Left forelimb (tissue), 1 donor: Measurements from ENCODE around the gene HSPA4.

Experiments
- DNase-seq: peaks from one replicate; pipeline ENCODE4 v3.0.0-alpha.2; 2018; ENCODE audit warnings: low spot score

Gene HSPA4

DNA sequence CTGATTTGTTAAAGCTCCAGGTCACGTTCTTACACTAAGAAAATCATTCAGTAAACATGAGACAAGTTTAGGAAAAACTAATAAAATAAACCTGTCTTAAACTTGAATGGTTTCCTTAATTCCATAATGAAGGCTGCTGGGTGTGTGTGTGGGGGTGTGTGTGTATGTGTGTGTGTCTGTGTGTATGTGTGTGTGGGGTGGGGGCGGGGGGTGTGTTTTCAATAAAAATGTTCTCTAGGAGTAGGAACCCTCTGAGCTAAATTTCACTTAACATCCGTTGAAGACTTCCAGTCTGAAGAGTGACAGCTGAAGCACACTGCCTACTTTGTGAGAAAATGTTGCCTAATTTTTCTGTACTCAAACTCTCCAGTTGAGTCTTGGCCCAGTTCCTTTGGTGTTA, 54.5 kb downstream of the HSPA4 start:
- DNase-seq = no peak

DNA sequence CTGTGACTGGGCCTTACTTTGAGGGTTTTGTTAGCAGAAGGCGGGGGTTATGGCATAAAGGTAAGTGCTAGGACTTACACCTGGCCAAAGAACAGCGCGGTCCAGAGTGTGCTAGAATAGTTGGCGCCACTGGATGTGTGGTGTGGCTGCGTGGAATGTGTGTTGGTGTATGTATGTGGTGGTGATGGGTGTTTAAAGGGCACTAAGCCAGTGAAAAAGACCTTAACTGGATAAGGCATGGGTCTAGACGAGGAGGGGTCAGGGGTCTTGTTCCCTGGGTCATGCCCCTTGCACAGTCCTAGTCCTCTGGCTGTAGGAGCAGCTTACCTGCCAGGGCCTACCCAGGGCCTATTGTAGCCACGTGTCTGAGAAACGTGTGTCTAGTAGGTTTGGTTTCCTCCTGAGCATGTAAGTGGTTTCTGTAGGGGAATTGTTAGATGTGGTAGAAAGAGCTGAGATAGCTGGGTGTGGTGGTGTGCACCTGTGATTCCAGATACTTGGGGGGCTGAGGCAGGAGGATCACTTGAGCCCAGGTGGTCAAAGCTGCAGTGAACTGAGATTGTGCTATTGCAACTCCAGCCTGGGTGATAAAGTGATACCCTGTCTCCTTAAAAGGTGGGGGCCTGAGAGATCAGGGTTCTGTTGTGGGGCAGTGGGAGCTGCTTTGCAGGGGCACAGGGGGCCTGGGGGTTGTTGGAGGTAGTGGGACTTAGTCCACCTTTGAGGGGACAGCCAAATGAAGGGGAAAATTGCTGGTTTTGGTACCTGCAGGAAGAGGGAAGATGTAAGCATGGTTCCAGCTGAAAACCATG, 55.2 kb downstream of the HSPA4 start:
- no peak for DNase-seq

DNA sequence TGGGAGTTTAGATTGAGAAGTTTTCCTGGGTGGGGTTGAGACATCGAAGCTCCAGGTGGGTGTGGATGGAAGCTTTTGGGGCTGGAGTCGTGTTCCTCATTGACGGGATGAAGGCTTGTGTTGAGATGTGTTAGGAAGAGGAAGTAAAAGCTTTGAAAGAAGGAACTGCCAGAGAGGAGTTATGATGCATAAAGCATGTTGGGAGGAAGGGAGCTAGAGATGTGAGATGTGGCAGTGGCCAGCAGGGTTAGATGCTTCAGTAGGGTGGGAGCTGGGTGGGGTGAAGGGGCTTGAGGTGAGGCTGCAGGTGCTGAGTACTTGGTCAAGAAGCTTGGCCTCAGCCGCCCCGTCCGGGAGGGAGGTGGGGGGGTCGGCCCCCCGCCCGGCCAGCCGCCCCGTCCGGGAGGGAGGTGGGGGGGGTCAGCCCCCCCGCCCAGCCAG, 56.7 kb downstream of the HSPA4 start:
- DNase-seq = no peak

DNA sequence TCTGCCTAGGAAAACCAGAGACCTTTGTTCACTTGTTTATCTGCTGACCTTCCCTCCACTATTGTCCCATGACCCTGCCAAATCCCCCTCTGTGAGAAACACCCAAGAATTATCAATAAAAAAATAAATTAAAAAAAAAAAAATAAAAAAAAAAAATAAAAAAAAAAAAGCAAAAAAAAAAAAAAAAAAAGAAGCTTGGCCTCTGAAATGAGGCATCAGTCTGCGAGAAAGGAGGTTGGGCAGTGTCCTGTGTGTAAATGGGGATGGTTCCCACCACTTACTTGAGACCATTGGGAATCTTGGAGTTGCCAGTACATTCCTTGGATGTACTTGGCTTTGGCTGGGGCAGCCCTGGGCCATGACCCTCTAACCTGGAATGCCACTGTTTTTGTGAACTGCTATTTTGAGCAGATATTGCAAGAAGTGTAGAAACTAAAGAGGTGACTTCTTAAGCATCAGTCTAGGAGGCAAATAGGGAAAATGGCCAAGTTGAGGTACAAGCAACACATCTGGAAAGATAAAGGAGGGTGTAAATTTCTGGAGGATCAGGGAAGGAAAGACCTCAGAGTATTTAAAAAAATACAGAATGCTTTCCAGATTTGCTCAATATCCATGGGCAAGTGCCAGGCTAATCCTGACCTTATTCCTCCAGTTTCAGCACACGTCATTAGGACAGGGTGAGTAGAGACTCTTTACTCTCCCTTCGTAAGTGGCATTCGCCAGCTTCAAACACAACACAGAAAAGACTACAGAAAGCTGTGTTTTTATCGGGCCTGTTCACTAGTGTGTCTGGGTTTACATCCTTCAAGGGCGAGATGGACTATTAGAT, 58.1 kb downstream of the HSPA4 start:
- DNase-seq = no peak

DNA sequence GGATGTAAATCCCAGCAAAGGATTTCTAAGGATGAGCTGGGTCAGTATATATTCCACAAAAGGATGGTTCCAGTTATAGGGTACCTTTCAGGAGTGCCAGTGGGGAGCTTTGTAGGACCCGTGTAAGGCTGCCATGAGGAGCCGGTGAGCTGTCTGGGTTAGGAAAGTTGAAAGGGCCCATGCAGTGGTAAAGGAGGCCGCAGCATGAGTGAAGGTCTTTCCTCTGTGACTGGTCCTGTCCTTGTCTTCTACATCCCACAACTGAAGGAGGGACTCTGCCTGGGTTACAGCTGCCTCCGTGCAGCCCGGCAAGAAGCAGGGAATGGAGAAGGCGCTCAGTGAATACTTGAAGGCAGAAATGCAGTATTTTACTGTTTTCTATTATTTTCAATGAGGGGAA, 58.9 kb downstream of the HSPA4 start:
- DNase-seq = no peak

DNA sequence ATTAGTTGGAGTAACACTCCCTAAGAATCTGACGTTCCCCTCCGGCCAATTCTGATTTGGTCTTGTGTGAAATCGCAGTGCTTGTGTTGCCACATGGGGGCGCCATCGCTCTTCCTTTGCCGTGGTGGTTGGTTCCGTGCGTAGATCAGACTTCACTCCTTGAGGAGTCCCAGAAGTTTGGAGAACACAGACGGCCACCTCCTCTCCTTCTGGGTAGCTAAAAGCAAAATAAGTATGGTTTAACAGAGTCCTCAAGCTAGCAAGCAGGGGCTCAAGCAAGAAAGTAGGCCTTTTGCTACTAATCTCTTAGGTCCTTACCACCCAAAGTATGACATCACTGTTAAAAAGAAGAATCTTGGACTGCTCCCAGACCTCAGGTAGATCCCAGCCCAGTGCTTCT, 59.5 kb downstream of the HSPA4 start:
- peak; percentile 86 for DNase-seq

DNA sequence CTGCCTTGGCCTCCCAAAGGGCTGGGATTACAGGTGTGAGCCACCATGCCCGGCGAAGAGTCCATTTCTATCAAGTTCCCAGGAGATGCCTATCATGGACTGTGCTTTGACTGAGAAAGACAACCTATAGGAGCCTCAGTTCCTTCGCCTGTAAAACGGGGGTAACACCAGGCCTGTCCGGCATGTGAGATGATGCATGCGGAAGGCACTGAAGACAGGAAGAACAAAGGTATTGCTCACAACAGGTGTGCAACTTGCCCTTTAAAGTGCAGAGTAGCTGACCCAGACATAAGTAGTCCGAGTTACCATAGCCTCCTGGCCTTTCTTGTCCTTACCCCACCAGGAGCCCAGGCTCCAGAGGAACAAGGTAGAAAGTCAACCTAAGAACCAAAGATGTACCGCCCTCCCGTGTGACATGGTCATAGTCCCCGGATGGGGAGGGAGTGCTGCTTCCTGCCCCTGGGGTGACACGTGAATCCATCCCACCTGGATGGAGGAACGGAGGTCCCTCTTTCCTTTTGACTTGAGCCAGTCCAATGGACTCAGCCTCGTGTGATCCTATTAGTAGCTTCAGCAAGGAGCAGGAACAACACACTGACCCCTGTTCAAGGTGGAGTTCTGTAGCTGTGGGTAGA, 60.3 kb downstream of the HSPA4 start:
- no peak for DNase-seq

DNA sequence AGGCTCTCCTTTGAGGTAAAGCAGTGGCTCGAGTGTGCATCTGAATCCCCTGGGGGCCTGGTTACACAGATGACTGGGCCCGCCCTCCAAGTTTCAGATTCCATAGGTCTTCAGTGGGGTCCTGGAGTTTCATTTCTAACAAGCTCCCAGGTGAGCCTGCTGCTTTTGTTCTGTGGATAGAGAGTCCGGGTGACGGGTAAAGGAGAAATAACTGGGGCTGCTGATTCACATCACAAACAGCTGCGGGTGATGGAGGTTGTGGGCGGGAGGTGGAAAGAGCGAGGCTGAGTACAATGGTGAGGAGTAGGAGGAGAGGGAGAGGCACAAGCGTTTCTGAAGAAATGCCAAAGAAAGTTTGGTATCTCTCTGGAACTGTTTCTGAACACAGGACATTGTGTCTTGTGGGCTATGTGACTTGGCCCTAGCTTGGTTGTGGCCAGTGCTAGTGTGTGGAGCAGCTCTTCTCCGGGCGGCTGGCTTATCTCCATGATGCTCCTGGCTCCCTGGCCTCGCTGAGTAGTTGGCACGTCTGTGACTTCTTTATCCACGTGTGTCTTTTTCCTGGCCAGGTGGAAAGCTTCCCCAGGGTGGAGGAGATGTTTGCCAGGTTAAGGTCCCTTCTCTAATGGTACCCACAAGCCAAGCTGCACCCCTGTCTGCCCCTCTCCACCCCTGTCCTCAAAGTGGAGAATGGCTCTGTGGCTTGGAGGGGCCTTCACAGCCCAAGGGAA, 61.7 kb downstream of the HSPA4 start:
- DNase-seq = no peak

DNA sequence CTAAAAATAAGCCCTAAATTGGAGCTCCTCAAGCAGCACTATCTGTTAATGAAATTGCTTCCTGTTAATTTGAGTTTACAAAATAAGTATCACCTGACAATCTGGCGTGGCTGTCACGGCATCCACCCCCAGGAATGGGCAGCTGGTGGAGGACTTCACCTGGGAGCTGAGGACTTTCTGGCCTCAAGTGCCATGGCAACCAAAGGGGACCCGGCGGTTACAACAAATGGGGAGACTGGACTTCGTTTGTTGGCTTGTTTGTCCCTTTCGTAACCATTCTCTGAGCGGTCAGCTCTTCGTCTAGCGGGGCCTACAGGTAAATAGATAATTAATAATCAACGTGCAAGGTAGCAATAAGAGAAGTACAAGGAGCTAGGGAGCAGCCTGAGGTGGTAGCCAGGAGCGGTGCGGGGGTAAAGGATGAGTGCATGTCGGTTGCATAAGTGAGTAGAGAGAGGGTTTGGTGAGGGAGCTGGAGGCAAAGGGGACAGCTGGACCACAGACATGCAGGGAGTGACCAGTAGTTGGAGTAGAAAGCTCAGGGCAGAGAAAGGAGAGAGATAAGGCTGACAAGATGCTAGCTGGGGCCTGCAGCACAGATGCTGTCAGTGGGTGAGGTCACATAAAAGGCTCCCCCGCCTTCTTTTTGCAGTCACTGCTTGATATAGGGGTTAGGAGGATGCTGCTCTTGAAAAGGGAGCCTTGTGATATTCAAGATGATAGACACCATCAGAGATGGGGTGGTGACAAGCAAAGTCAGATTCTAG, 62.5 kb downstream of the HSPA4 start:
- DNase-seq = no peak

DNA sequence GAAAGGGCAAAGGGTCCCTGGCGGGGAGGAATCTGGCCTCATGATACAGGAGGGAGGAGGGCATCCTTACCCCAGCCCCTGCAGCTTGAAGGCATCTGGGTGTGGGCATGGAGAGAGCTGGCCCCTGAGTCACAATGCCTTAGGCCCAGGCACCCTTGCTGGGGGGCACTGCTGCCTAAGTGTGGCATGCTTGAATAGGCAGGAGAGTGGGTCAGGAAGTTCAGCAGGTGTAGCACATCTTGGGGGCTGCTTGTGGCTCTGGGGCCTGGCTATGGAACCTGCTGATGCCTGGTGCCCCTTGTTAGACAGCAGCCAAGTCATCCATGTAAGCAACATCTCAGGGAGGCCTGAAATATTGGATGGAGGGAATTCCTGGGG, 63.1 kb downstream of the HSPA4 start:
- DNase-seq = no peak

DNA sequence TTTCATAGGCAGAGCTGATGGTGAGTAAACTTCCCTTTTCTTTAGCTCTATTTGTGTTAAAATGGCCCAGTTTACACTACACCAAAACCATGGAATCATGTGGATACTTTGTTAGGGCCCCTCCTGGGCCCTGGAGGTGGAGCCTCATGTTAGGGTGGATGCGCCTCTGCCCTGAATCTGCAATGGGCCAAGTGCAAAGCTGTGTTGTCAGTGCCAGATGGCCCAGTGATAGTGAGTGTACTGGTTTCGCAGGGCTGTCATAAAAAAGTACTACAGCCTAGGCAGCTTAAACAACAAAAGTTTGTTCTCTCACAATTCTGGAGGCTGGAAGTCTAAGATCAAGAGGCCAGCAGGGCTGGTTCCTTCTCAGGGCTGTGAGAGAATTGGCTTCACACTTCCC, 64.8 kb downstream of the HSPA4 start:
- DNase-seq = no peak

DNA sequence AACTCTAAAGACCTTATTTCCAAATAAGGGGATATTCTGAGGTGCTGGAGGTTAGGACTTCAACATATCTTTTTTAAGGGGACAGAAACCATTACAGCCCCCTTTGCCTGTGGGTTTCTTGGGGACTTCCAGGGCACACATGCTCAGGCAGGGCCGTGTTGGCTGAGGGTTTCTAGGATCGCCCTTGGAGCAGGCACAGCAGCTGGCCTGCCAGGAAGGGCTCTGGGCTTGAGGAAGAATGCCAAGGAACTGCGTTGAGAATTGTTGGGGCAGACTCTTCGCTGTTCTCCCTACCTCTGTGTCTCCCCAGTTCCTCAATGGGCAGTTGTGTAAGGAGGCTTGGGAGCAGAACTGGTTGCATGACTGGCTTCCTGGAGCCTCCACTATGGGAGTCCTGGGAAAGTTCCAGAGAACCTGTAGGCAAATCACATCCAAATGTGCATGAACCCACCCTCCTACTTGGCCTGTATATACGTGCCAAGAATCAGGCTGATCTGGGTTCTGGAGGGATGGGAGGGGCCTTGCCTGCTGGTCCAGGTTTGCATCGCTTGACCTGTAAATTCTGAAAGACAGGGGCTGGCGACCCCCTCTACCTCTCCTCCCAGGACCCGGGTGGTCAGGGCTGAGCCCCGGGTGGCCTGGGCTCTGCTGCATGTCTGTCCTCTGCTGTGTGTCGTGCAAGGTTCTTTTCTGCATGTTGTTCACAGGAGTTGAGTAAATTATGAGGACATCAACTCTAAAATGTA, 65.5 kb downstream of the HSPA4 start:
- DNase-seq = no peak

DNA sequence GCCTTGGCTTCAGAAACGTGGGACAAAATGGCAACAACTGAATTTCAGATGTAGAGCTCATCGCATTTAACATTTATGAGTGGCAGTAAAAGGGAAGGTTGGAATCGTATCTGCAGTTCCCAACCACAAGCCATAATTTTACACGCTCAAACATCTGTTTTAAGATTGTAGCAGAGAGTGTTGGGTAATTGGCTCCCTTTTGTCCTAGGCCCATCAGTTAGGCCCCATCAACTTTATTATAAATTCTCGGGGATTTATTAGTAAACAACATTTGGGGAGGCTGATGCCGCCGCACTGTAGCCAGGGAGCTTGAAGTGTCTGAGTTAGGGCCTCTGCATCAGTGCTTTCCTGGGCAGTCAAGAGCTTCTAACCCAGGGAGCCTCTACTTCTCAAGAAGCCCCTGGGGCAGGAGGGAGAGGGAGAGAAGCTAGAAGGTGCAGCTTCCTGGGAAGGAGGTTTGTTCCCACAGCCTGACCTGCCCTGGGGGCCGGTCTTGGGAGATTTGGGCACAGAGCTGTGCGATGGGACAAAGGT, 66.2 kb downstream of the HSPA4 start:
- DNase-seq = no peak

DNA sequence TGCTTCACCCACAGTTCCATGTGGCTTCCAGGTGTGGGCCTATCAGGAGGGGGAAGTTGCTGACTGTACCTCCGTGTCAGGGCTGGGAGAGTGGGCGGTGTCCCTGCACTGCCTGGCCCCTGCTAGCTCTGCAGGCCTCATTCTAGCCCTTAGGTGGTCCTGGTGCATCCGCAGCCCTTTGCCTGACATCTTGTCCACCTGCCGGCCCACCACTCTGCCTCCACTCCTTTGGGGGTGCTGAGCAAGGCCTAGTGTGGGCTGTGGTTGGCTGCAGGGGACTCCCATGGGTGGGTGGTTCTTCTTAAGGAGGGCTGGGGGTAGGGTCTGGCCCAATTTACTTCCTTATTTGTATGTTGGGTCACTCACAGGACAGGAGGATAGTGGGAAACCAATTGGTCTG, 66.9 kb downstream of the HSPA4 start:
- no peak for DNase-seq

DNA sequence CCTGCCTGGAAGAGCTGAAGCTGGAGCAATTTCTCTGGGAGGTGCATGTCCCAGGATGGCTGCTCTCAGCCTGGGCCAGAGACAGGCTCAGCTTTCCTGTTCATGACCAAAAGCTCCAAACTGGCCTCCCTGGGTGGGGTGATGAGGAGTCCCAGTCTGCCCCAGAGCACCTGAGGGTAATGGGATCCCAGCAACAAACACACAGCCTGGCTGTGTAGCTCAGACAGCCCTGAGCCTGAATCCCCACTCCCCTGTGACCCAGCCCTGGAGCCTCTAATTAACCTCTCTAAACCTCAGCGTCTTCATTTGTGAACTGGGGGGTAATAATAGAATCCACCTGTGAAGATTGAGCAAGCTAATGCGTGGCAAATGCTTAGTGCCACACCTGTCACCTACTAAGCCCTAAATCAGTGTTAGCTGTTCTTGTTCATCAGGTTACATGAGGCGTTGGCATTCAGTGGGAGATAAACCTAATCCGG, 67.5 kb downstream of the HSPA4 start:
- DNase-seq = no peak

DNA sequence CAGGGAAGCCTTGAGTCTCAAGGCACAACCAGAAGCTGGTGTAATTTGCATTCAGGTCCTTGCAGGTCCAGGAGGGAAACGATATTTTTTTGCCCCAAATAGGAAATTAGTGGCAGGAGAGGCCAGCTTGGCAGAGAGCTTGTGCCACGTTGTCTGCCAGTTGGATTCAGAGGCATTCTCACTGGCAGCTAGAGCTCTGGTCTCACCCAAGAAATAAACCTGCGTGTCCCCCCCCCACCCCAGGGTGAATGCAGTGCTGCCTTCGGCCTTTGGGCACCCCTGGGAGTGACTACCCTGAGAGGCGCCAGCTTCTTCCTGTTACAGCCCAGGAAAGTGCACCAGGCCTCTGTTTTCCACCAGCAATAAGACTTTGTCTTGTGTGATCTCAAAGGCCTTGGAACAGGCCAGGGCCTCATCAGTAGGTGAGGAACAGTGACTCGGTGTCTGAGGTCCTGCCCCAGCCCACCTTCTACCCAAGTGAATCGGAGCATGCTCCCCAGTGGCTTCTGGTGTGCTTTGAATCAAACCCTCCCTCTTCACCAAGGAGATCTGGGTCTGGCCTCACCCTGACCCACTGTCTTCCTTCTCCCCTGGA, 68.4 kb downstream of the HSPA4 start:
- DNase-seq = no peak

DNA sequence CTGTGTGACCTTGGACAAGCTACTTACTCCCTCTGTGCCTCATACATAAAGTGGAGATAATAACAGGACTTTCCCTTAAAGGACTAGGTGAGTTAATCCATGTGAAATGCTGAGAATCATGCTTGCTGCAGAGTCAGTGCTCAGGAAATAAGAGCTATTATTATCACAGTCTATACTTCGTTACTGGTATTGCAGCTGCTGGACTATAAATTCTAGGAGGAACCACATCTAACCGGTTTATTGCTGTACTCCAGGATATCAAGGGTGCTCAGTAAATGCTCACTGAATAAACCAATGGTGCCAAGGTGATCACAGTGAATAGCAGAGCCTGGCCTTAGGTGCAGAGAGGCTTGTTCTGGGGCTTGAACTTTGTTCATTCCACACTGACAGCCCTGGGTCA, 69.3 kb downstream of the HSPA4 start:
- no peak for DNase-seq

DNA sequence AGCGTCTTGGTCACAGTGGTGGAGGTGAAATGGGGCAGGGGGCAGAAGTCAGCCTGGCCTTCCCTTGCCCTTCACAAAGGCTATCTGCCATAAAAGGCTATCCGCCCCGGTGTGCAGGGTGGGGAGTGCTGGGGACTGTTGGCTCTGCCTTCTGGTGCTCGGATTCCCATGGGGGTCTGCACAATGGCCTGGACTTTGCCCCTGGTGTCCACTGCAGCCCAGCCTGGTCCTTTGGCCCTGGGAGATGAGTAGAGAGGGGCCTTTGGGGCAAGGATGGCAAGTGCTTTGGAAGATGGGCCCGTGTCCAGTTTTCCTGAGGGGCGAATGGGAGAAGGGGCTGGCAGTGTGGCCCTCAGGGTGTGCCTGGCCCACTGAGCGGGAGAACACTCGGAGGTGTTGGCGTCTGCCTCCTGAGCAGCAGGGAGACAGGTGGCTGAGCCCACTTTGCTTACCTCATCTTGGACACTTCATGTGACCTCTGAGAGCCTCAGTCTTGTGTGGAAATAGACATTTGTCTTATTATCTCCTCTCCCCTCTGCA, 69.9 kb downstream of the HSPA4 start:
- DNase-seq = no peak

DNA sequence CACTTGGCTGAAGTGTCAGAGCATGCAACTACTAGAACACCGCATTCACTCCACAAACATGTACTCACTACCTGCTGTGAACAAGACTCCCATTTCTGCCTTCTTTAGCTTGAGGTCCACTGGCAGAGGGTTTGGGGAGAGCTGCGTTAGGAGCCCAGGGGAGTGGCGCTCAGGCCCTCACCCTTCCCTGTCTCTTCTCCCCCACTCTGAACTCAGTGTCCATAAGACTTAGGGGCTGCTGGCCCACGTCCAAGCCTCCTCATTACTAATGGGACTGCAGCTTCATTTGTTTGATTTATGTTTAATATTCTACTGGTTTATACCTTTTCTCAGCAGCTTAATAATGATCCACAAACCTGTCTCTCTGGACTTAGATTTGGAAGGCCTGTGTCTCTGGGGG, 70.9 kb downstream of the HSPA4 start:
- DNase-seq = no peak

DNA sequence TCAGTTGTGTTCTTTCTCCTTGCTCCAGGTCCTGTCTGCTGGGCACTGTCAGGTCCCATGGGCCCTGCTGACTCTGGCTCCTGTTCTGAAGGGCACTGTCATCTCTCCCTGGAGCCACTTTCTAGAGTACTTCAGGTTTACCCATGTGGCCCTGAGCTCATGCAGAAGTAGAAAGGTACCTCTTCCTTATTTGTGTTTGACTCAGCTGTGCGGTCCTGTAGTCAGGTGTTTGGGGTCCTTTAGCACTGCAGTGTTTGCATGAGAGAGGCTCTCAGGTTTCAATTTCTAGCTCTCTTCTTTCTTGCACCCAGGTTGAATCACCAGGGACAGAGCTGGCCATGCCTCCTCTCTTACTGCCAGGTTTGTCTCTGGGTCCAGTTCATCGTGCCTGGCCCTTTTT, 71.5 kb downstream of the HSPA4 start:
- peak; percentile 20 for DNase-seq
